Activated CD4-positive, alpha-beta memory T cell treated with anti-CD3 and anti-CD28 coated beads for 36 hours (primary cell): Measurements from ENCODE around the gene MYO1D. TPM values are rescaled to one million over a fixed set of nuclear protein-coding genes. Genes with fewer than 3 reads are reported as not detected.

Source experiments
- CTCF ChIA-PET: fragments of 350-600 bp; sonication (Branson Sonifier 250); formaldehyde crosslinking; loops from one replicate; lab custom pipeline; 2021; ENCODE audit warnings: antibody characterized with exemption, inconsistent platforms; lab: Charles Lee
- POLR2A ChIA-PET: fragments of 350-600 bp; sonication (Branson Sonifier 250); formaldehyde crosslinking; loops from one replicate; lab custom pipeline; 2021; ENCODE audit warnings: antibody characterized with exemption; lab: Charles Lee
- DNase-seq: peaks from one replicate; pipeline ENCODE4 v3.0.0-alpha.2; 2020
- H3K27ac Mint-ChIP-seq: one replicate; pipeline ENCODE4 v1.8.0; 2021; ENCODE audit warnings: mixed read lengths
- H3K27me3 Mint-ChIP-seq: one replicate; pipeline ENCODE4 v1.8.0; 2021; ENCODE audit warnings: mixed read lengths
- H3K36me3 Mint-ChIP-seq: one replicate; pipeline ENCODE4 v1.8.0; 2021; ENCODE audit warnings: mixed read lengths
- H3K4me1 Mint-ChIP-seq: one replicate; pipeline ENCODE4 v1.8.0; 2021; ENCODE audit warnings: low read depth, mixed read lengths
- H3K4me3 Mint-ChIP-seq: one replicate; pipeline ENCODE4 v1.8.0; 2021; ENCODE audit warnings: mild to moderate bottlenecking, mixed read lengths
- H3K9me3 Mint-ChIP-seq: one replicate; pipeline ENCODE4 v1.8.0; 2021; ENCODE audit warnings: mixed read lengths
- intact Hi-C: fragments of 100-400 bp; cut with micrococcal nuclease; formaldehyde crosslinking; loops from one replicate; pipeline ENCODE4 v1.15.1; 2023
- total RNA-seq, 2 experiments: library from RNA; stranded (reverse); gene quantifications; one replicate each; pipeline ENCODE4 v1.2.3, GENCODE V29; 2021

Gene MYO1D
- total RNA-seq, 2 experiments from 2014 or later: 13.5 to 18.9 TPM

- ChIA-PET POLR2A (no interaction called here), CTCF (no interaction called here)
- intact Hi-C loops: no loop called here
Observed at GRCh38 chr17:32627239-32627996, 249.5 kb downstream of the MYO1D start.

GRCh38 chr17:32626379-32626791, 250.5 kb downstream of the MYO1D start:
- CTCF ChIA-PET: interaction anchor here (0.7 kb wide), 1 partner anchor 1408 kb away, joined by 3 read pairs; no protein-coding TSS in a partner anchor
- no peaks in the 10 kb centered on the region for H3K36me3 Mint-ChIP-seq

More at GRCh38 chr17:32627239-32627996, 249.5 kb downstream of the MYO1D start:
- H3K4me3 Mint-ChIP-seq: no peak overlapping the region
- H3K27ac Mint-ChIP-seq: no peak overlapping the region
- no peak for DNase-seq
- peaks cover 2% of the 10 kb centered on the region for H3K4me1 Mint-ChIP-seq
- H3K9me3 Mint-ChIP-seq: no peaks in the 10 kb centered on the region
- no peaks in the 10 kb centered on the region for H3K36me3 Mint-ChIP-seq
- H3K27me3 Mint-ChIP-seq: no peaks in the 10 kb centered on the region

GRCh38 chr17:32625971-32626370, 251.0 kb downstream of the MYO1D start:
- intact Hi-C loops: no loop called here
- H3K36me3 Mint-ChIP-seq: no peaks in the 10 kb centered on the region
- H3K27me3 Mint-ChIP-seq: no peaks in the 10 kb centered on the region
- ChIA-PET CTCF (interaction anchor here (0.7 kb wide), 1 partner anchor 1408 kb away, joined by 3 read pairs; no protein-coding TSS in a partner anchor), POLR2A (no interaction called here)
- H3K4me3 Mint-ChIP-seq: no peak overlapping the region
- no peaks in the 10 kb centered on the region for H3K9me3 Mint-ChIP-seq
- no peak for DNase-seq
- H3K27ac Mint-ChIP-seq: no peak overlapping the region
- peaks cover 2% of the 10 kb centered on the region for H3K4me1 Mint-ChIP-seq

More at GRCh38 chr17:32626379-32626791, 250.5 kb downstream of the MYO1D start:
- intact Hi-C loops: no loop called here
- H3K27ac Mint-ChIP-seq: no peak overlapping the region
- H3K4me3 Mint-ChIP-seq: no peak overlapping the region
- POLR2A ChIA-PET: no interaction called here
- H3K27me3 Mint-ChIP-seq: no peaks in the 10 kb centered on the region
- H3K9me3 Mint-ChIP-seq: no peaks in the 10 kb centered on the region
- peaks cover 2% of the 10 kb centered on the region for H3K4me1 Mint-ChIP-seq
- no peak for DNase-seq

GRCh38 chr17:32623196-32623595, 253.7 kb downstream of the MYO1D start:
- no peaks in the 10 kb centered on the region for H3K9me3 Mint-ChIP-seq
- intact Hi-C loops: no loop called here
- no peak overlapping the region for H3K27ac Mint-ChIP-seq
- H3K36me3 Mint-ChIP-seq: no peaks in the 10 kb centered on the region
- ChIA-PET CTCF (no interaction called here), POLR2A (no interaction called here)
- H3K27me3 Mint-ChIP-seq: no peaks in the 10 kb centered on the region
- no peaks in the 10 kb centered on the region for H3K4me1 Mint-ChIP-seq
- no peak overlapping the region for H3K4me3 Mint-ChIP-seq
- DNase-seq: no peak

GRCh38 chr17:32622540-32622939, 254.4 kb downstream of the MYO1D start:
- CTCF ChIA-PET: no interaction called here
- H3K27ac Mint-ChIP-seq: no peak overlapping the region
- H3K9me3 Mint-ChIP-seq: no peaks in the 10 kb centered on the region
- no peaks in the 10 kb centered on the region for H3K36me3 Mint-ChIP-seq
- no peak overlapping the region for H3K4me3 Mint-ChIP-seq
- no peaks in the 10 kb centered on the region for H3K27me3 Mint-ChIP-seq
- POLR2A ChIA-PET: no interaction called here
- intact Hi-C loops: no loop called here
- H3K4me1 Mint-ChIP-seq: no peaks in the 10 kb centered on the region
- DNase-seq: no peak

GRCh38 chr17:32621612-32622312, 255.2 kb downstream of the MYO1D start:
- no peak for DNase-seq
- ChIA-PET POLR2A (no interaction called here), CTCF (no interaction called here)
- Mint-ChIP-seq H3K9me3 (no peaks in the 10 kb centered on the region), H3K36me3 (no peaks in the 10 kb centered on the region), H3K4me3 (no peak overlapping the region), H3K27ac (no peak overlapping the region), H3K4me1 (no peaks in the 10 kb centered on the region), H3K27me3 (no peaks in the 10 kb centered on the region)
- intact Hi-C loops: no loop called here

GRCh38 chr17:32615326-32615725, 261.6 kb downstream of the MYO1D start:
- DNase-seq: no peak
- no peak overlapping the region for H3K4me3 Mint-ChIP-seq
- H3K9me3 Mint-ChIP-seq: no peaks in the 10 kb centered on the region
- H3K36me3 Mint-ChIP-seq: no peaks in the 10 kb centered on the region
- POLR2A ChIA-PET: no interaction called here
- H3K27me3 Mint-ChIP-seq: no peaks in the 10 kb centered on the region
- H3K4me1 Mint-ChIP-seq: no peaks in the 10 kb centered on the region
- intact Hi-C loops: no loop called here
- no peak overlapping the region for H3K27ac Mint-ChIP-seq
- CTCF ChIA-PET: interaction anchor here (0.6 kb wide), 2 partner anchors 120 to 332 kb away, joined by 3 to 4 read pairs; no protein-coding TSS in a partner anchor

GRCh38 chr17:32610943-32611342, 266.0 kb downstream of the MYO1D start:
- intact Hi-C loops: no loop called here

GRCh38 chr17:32609884-32610650, 266.9 kb downstream of the MYO1D start:
- Mint-ChIP-seq H3K4me1 (peaks cover 7% of the 10 kb centered on the region), H3K4me3 (no peak overlapping the region)
- CTCF ChIA-PET: interaction anchor here (1.3 to 1.4 kb wide), 2 partner anchors 106 to 147 kb away, joined by 3 to 4 read pairs; no protein-coding TSS in a partner anchor

More at GRCh38 chr17:32610943-32611342, 266.0 kb downstream of the MYO1D start:
- Mint-ChIP-seq H3K27me3 (no peaks in the 10 kb centered on the region), H3K9me3 (no peaks in the 10 kb centered on the region), H3K4me1 (peaks cover 7% of the 10 kb centered on the region), H3K36me3 (no peaks in the 10 kb centered on the region), H3K4me3 (no peak overlapping the region), H3K27ac (no peak overlapping the region)
- no peak for DNase-seq
- CTCF ChIA-PET: interaction anchor here (1.3 to 2.1 kb wide), 2 partner anchors 148 to 149 kb away, joined by 3 to 15 read pairs; no protein-coding TSS in a partner anchor
- POLR2A ChIA-PET: no interaction called here

GRCh38 chr17:32609085-32609484, 267.8 kb downstream of the MYO1D start:
- POLR2A ChIA-PET: no interaction called here
- no peak overlapping the region for H3K27ac Mint-ChIP-seq
- CTCF ChIA-PET: interaction anchor here (0.7 to 2.3 kb wide), 3 partner anchors 117 to 164 kb away, joined by 3 to 18 read pairs (median 4); partner anchors contain the start of gene PSMD11

More at GRCh38 chr17:32609884-32610650, 266.9 kb downstream of the MYO1D start:
- intact Hi-C loops: loop anchor here (1.0 to 10.0 kb wide), 4 partner anchors 85 to 149 kb away; no protein-coding TSS in a partner anchor
- Mint-ChIP-seq H3K27me3 (no peaks in the 10 kb centered on the region), H3K9me3 (no peaks in the 10 kb centered on the region), H3K36me3 (no peaks in the 10 kb centered on the region), H3K27ac (no peak overlapping the region)
- POLR2A ChIA-PET: no interaction called here
- DNase-seq: no peak

GRCh38 chr17:32608267-32608666, 268.7 kb downstream of the MYO1D start:
- POLR2A ChIA-PET: no interaction called here
- Mint-ChIP-seq H3K4me3 (no peak overlapping the region), H3K9me3 (no peaks in the 10 kb centered on the region), H3K36me3 (no peaks in the 10 kb centered on the region), H3K4me1 (peaks cover 7% of the 10 kb centered on the region), H3K27me3 (no peaks in the 10 kb centered on the region), H3K27ac (no peak overlapping the region)
- intact Hi-C loops: loop anchor here (10.0 kb wide), 1 partner anchor 83 kb away; no protein-coding TSS in a partner anchor
- CTCF ChIA-PET: interaction anchor here (0.5 to 2.3 kb wide), 7 partner anchors 116 to 164 kb away, joined by 3 to 18 read pairs (median 3); partner anchors contain the start of gene PSMD11
- no peak for DNase-seq

More at GRCh38 chr17:32609085-32609484, 267.8 kb downstream of the MYO1D start:
- no peaks in the 10 kb centered on the region for H3K36me3 Mint-ChIP-seq
- DNase-seq: peak; percentile 83
- intact Hi-C loops: loop anchor here (1.0 to 10.0 kb wide), 4 partner anchors 84 to 148 kb away; no protein-coding TSS in a partner anchor
- H3K4me3 Mint-ChIP-seq: no peak overlapping the region
- H3K4me1 Mint-ChIP-seq: peaks cover 7% of the 10 kb centered on the region
- no peaks in the 10 kb centered on the region for H3K27me3 Mint-ChIP-seq
- H3K9me3 Mint-ChIP-seq: no peaks in the 10 kb centered on the region
